HepG2 (cell line): ENCODE results near the gene TMEM219. TPM values are rescaled to one million over a fixed set of nuclear protein-coding genes. Genes with fewer than 3 reads are reported as not detected.
A peak's percentile ranks its signal among the peaks of the same experiment; 100 is the strongest.

Experiments
- BHLHE40 ChIP-seq: IDR thresholded peaks from 2 replicates; pipeline ENCODE4 v1.6.1; 2011; ENCODE audit warnings: low read length, improper control_type of control experiment
- DDIT3 ChIP-seq: sonication (generic); formaldehyde crosslinking; IDR thresholded peaks from 2 replicates; pipeline ENCODE4 v1.4.0; 2020; ENCODE audit warnings: mild to moderate bottlenecking, missing genetic modification reagents
- ESRRA ChIP-seq: sonication (generic); formaldehyde crosslinking; IDR thresholded peaks from 2 replicates; pipeline ENCODE4 v1.5.1; 2020; ENCODE audit warnings: mild to moderate bottlenecking, low read depth, missing genetic modification reagents
- FUBP1 ChIP-seq: sonication (generic); formaldehyde crosslinking; IDR thresholded peaks from 2 replicates; pipeline ENCODE4 v1.5.1; 2020; ENCODE audit warnings: missing genetic modification reagents, mild to moderate bottlenecking, borderline replicate concordance
- HMGXB4 ChIP-seq, 2 experiments: sonication (generic) in 1 of 2; formaldehyde crosslinking in 1 of 2; IDR thresholded peaks; 2 replicates each; pipeline versions ENCODE4 v1.4.0 to v1.6.1; 2018 to 2020; ENCODE audit warnings: missing genetic modification reagents in 2 of 2, borderline replicate concordance in 1 of 2, low read depth in 1 of 2, mild to moderate bottlenecking in 1 of 2, missing biosample characterization in 1 of 2
- HNF1A ChIP-seq, 2 experiments: sonication (generic) in 1 of 2; formaldehyde crosslinking in 1 of 2; IDR thresholded peaks; 2 replicates each; pipeline versions ENCODE4 v1.4.0 to v1.6.1; 2016 to 2020; ENCODE audit warnings: borderline replicate concordance in 1 of 2, low read depth in 1 of 2, mild to moderate bottlenecking in 1 of 2, missing genetic modification reagents in 1 of 2
- IRF9 ChIP-seq: sonication (generic); formaldehyde crosslinking; IDR thresholded peaks from 2 replicates; pipeline ENCODE4 v1.8.0; 2022; ENCODE audit warnings: missing genetic modification reagents, mild to moderate bottlenecking, borderline replicate concordance
- KLF6 ChIP-seq: IDR thresholded peaks from 2 replicates; pipeline ENCODE4 v1.8.0; 2016; ENCODE audit warnings: missing biosample characterization, missing genetic modification reagents
- PATZ1 ChIP-seq: sonication (generic); formaldehyde crosslinking; IDR thresholded peaks from 2 replicates; pipeline ENCODE4 v1.4.0; 2020; ENCODE audit warnings: missing genetic modification reagents
- RARA ChIP-seq: IDR thresholded peaks from 2 replicates; pipeline ENCODE4 v1.6.1; 2016; ENCODE audit warnings: missing genetic modification reagents, missing compliant biosample characterization
- TSC22D2 ChIP-seq: sonication (generic); formaldehyde crosslinking; IDR thresholded peaks from 2 replicates; pipeline ENCODE4 v1.5.1; 2020; ENCODE audit warnings: missing genetic modification reagents, mild to moderate bottlenecking, borderline replicate concordance
- ZNF136 ChIP-seq: sonication (generic); formaldehyde crosslinking; IDR thresholded peaks from 2 replicates; pipeline ENCODE4 v1.8.1; 2022; ENCODE audit warnings: low read depth, mild to moderate bottlenecking, moderate library complexity, missing genetic modification reagents
- ZNF180 ChIP-seq: sonication (generic); formaldehyde crosslinking; IDR thresholded peaks from 2 replicates; pipeline ENCODE4 v1.4.0; 2020; ENCODE audit warnings: low read depth, missing genetic modification reagents, borderline replicate concordance
- ZNF251 ChIP-seq: sonication (generic); formaldehyde crosslinking; IDR thresholded peaks from 2 replicates; pipeline ENCODE4 v1.9.0; 2021; ENCODE audit warnings: mild to moderate bottlenecking, missing genetic modification reagents
- ZNF614 ChIP-seq: IDR thresholded peaks from 2 replicates; pipeline ENCODE4 v1.6.1; 2018; ENCODE audit warnings: missing biosample characterization, missing genetic modification reagents, inconsistent platforms, borderline replicate concordance
- polyA plus RNA-seq, 8 experiments: library from polyadenylated mRNA; depleted of rRNA in 3 of 8; stranded (reverse) in 7 of 8; unstranded in 1 of 8; fragments of >200 nt; fragmentation: Illumina TruSeq in 4 of 8; extraction: Trizol in 4 of 8; gene quantifications; 2 replicates each; pipeline versions ENCODE4 v1.2.1 to v1.2.3, GENCODE V29; 2011 to 2016; ENCODE audit warnings: low read depth in 4 of 8, missing spikeins in 1 of 8, mixed read lengths in 1 of 8; ENCODE audit not compliant: insufficient read depth in 1 of 8
- total RNA-seq, 5 experiments: library from RNA; depleted of rRNA; stranded (reverse); fragments of >200 nt; fragmentation: Illumina TruSeq; extraction: Trizol; gene quantifications; 2 replicates each; pipeline ENCODE4 v1.2.3, GENCODE V29; 2016; ENCODE audit warnings: low read depth in 1 of 5

TMEM219 gene
- total and polyA plus RNA-seq, 2 of the 13 experiments (the other 11 are each of a cell fraction or from before 2014, with no cell fraction given) = 105 to 115 TPM

- TF ChIP-seq ZNF614 (CRISPR knock-in tag) (no peak), HMGXB4 (CRISPR knock-in tag; IDR thresholded peaks at IDR 0.05; ENCODE audit: borderline replicate concordance in 1 of 2, low read depth in 1 of 2) (peak in 1 of 2 experiments; percentile 28; a peak in 1 of 4 replicates), RARA (CRISPR knock-in tag) (no peak), HNF1A (IDR thresholded peaks at IDR 0.05; ENCODE audit: low read depth) (no peak), HNF1A (CRISPR knock-in tag; IDR thresholded peaks at IDR 0.05; ENCODE audit: borderline replicate concordance) (no peak), TSC22D2 (CRISPR knock-in tag) (0 out of 2 replicates have a peak, but pooled peaks have one; percentile 50), DDIT3 (CRISPR knock-in tag) (no peak), BHLHE40 (no peak), KLF6 (CRISPR knock-in tag) (no peak), ESRRA (CRISPR knock-in tag) (no peak), PATZ1 (no peak), ZNF251 (CRISPR knock-in tag) (no peak), ZNF180 (CRISPR knock-in tag) (no peak), FUBP1 (CRISPR knock-in tag) (no peak), ZNF136 (no peak), IRF9 (CRISPR knock-in tag) (0 out of 2 replicates have a peak, but pooled peaks have one; percentile 43)
These were observed 36.6 kb upstream of the TMEM219 start (continued) for GRCh38 chr16:29925105-29925756.
